GM04504 (cell line): Measurements from ENCODE around the gene USP13.

Experiments
- DNase-seq: peaks from one replicate; pipeline ENCODE4 v3.0.0-alpha.2; 2012; ENCODE audit warnings: low read depth

Gene USP13

DNA sequence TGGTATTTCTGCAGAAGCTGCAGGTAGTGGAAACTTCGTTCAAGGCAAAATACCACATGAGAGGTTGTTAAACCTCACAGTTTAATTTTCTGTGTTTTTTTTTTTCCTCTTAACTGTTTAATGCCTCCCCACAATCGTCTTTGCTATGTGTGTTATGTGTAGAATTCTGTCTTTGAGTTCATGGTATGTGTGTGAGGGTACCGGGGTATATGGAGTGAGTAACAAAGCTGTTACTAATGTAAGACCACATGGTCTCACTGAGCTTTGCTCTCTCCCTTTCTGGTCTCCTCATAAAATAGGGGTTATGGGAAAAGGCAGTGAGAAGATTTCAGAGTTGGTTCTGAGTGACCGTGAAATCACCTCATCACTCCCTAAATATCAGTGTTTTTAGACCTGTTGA is 143.6 kb downstream of the USP13 start:
- no peak for DNase-seq

DNA sequence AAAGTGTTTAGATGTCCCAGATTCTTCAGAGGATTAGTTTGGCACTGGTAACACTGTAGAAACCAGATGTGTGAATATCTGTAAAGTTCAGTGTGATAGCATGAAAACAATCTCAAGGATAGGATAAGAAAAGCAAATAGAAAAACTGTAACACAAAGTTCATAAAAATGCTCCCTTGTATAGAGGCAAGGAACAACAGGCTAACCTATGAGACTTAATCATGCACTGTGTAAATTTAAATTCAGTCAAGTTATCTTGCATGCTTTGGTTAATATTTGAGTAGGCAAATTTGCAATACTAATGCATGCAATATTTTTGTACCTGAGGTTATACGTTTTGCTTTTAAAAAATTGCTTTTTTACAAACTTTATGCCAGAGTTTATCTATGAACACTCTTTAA is 144.4 kb downstream of the USP13 start:
- DNase-seq, result no peak

- peak; percentile 73 for DNase-seq
Measured at GRCh38 chr3:179801263-179801662, 148.4 kb downstream of the USP13 start.

- no peak for DNase-seq
Measured at GRCh38 chr3:179801856-179802255, 149.0 kb downstream of the USP13 start.

DNA sequence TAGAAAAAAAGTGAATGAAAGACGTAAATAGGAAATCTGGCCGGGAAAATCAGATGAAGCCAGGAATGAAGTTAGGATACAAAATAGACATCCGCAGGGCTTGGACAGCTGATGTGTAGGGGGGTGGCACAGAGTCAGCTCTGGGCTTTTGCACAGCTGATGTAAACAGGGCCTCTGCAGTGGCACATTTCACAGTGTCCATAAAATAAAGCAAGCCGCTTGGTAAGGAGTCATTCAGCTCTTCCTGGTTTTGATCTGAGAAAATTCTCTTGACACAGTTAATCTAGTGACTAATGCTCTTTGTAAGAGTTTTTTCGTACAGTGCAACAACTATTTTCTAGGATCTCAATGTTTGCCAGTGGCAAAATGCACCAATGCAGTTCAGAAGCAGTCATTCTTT is 153.3 kb downstream of the USP13 start:
- peak; percentile 6 for DNase-seq

GRCh38 chr3:179807588-179807987 is 154.7 kb downstream of the USP13 start:
- DNase-seq, result no peak

DNA sequence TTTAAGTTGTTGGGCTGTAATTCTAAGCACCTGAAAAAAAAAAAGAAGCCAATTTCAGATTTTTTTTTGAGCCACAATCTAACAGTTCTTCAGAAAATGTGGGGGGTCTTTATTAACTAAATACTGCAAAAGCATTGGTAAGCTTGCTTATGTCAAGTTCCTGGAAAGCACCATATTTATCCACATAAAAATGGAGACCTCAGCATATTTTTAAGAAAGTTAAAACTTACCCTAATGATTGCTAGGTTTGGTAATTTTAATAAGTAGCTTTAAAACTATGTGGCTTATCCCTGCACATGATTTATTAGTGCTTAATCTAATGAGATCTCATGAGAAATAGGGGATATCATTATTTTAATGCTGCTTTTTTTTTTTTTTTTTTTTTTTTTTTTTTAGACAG is 156.8 kb downstream of the USP13 start:
- no peak for DNase-seq

DNA sequence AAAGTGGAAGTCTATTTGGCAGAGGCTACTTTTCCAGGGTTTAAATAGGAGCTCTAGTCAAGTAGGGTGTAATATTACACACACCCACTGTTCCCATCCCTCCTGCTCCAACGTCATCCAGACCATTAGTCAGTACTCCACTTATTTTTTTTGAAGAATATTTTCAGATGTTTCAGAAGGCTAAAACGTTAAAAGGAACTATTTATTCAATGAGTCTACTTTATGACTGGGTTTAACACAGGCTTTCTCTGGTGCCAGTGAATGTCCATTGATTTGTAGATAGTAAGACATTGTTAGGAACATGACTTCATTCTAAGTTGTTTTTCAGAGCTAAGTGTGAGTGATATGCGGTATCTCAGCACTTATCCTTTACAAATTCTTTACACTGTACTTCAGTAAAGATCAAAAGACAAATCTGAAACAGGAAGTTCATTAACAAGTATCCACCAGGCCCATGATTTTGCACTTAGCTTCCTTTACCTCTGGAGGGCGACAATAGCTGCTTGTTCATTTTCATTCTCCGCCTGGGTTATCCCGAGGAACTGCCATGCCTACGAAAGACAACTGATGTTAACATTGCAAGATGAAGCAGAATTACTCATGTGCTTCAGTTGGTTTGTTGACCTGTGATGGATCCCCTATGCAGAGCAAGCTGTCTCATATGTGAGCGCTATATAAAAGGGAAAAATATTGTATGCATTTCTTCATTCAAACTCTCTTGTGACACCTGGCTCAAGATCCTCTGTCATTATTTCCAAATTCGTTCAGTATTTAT is 158.7 kb downstream of the USP13 start:
- DNase-seq, result peak; percentile 35

DNA sequence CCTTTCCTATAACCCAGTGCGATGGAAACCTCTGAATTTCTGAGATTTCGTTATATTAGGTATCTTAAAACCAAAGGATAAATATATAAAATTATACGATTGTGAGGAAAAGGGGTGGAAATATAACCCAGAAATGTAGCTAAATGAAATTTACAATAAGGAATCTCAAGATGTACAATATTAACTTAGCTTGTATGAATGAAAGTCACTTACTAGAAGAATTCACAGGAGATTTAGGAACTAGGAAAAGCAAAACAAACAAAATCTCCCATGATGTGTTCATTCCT is 159.2 kb downstream of the USP13 start:
- DNase-seq, result no peak

DNA sequence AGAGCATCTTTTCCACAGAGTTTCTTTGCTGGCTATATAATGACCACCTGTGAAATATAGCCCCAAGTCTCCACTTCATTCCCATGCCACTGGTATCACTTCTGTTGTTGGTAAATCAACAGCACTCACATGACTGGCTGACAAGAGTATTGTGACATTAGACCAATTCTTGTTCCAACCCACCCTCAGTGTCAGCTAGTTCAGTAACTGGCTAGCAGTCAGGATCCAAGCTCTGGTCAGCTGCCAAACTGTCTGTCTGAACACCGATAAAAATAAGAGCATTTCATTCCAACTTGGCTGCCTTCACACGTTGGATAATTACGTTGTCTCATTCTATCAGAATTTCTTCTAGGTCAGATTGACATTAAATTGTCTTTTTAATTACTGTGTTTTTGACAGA is 166.5 kb downstream of the USP13 start:
- no peak for DNase-seq

DNA sequence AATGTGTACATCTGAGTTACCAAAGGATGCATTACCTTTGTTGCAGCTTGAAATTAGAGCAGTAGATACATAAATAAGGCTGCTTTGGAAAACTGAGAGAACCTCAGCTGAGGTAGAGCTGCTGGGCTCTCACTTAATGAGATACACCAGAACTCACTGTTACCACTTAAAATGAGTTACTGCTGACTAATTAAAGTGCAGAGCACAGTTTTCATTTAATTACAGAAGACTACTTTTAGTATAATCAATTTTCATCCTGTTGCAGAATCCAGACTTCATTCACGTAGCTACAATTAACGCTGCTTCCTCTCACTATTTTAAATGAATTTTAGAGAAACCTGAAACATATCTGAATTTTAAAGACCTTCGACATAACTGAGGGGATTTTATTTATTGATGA is 169.5 kb downstream of the USP13 start:
- DNase-seq, result no peak

DNA sequence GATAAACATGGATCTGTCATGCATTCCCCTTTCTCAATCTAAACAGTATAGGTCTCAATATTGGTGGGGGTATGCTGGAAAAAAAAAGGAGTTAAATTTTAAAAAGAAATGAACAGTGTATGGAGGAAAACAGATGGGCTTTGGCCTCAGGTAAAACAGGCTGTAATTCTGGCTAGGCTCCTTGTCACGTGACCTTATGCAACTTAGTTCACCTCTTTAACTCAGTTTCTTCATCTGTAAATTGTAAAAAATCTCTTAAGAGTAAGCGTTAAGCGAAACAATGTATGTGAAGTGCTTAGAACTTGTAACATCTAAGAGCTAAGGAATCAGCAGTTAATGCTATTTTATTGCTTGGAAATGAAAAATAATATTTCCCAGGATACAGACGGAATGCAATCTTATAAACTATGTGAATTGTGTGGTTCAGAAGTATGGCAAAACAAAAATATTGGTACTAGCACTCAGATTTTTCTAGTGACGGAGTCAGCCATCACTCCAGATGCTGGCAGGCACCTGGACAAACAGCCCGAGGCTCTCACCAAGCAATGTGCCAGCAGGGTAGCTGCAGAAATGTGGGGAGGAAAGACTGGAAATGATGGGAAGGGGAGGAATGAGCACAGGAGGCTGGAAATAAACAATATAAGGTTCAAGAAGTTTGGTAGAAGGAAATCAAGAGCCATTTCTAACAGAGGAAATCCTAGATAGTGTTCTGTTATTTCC is 172.8 kb downstream of the USP13 start:
- DNase-seq, result no peak

DNA sequence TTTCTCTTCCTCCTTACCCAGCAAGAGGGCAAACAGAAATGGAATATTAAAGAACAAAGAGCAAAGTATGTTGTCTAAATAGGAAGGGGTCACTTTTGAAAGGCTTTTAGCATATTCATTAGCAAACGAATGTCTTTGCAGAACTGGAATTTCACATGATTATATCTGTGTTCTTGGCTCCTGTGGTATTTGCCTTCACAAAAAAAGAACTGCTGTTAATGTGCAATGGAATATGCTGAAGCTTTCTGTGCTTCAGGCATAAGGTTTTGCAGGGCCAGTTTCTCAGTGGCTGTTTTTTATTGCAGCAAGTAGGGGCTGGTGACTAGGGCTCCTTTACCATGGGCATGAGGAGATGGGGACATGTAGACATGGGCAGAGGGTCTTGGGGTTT is 173.4 kb downstream of the USP13 start:
- DNase-seq, result no peak

DNA sequence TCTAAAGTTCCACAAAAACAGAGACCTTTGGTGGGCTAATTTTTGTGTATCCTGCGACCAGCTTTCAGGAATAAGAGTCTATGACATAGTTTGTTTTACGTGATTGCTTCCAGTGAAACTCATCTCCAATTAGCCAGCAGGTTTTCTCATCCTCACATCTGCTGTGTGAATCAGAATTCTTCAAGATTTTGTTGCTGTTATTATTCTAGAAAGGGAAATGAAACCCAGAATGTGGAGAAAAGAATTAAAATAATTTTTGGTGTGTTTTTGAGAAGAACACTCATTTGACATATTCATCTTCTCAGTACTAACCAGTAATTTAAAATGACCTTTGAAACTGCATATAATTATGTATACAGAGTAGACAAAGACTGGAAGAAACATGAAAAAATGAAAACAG is 175.9 kb downstream of the USP13 start:
- DNase-seq, result no peak

DNA sequence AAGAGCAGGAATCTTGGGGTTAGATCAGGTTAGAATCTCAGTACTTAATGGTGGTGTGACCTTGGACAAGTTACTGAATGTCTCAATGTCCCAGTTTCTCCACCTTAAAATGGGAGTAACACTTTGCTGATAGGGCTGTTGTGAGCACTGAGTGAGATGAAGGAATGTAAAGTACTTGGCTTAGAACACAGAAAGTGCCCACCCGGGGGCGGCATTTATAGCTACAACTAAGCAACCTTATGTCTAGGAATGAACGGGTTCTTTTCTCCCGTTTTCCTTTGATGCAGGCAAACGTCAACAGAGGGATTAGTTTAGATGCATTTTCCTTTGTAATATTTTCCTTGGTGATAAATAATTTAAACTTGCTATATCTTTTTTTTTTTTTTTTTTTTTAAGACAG is 176.6 kb downstream of the USP13 start:
- DNase-seq, result no peak

- no peak for DNase-seq
Measured at GRCh38 chr3:179832333-179832854, 179.6 kb downstream of the USP13 start.

DNA sequence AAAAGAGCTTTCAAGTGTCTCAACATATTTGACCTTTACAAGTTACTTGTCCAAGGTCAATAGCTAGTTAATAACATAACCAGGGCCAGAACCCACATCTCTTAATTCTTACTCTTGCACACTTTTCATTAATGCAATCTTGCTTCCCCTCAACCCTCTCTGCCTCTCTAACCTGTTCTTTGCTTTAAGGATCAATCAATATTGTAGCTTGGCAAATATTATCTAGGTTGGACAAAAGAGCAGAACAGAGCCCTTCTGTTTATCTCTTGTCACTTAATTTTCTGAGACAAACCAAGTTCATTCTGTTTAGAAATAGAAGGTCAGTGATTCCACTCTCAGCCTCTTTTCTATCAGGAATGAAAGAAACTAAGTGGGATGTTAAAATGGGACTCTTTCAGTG is 180.5 kb downstream of the USP13 start:
- no peak for DNase-seq

DNA sequence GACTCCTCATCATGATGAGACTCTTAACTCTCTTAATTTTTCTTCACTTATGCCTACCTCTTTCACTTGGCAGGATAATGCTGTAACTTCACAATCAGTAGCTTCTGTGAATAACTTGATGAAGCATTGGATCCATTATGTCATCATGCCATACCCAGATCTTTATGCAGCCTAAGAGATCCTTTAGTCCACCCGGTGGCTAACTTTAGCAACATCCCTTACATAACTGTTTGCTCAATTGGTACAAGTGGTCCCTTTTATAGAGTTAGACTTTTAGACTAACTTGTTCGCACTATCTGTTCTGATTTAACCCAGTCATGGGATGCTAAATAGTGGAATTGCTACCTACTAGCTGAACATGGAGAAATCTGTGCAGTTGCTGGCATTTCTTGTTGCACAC is 184.5 kb downstream of the USP13 start:
- no peak for DNase-seq
